Kidney capillary endothelial cell (primary cell): ENCODE data around the gene SPINT1.
A peak's percentile ranks its signal among the peaks of the same experiment; 100 is the strongest.

ENCODE experiments used
- DNase-seq: peaks from one replicate; pipeline ENCODE4 v3.0.0-alpha.2; 2018; ENCODE audit warnings: low spot score

The SPINT1 gene

GRCh38 chr15:40893019-40893670, 49.3 kb downstream of the SPINT1 start:
- DNase-seq: no peak

GRCh38 chr15:40893733-40894680, 50.2 kb downstream of the SPINT1 start, which contains the start of gene VPS18:
TSS of gene VPS18 (plus strand) at chr15:40894450. CDS start at chr15:40894769, 319 bp downstream.
- peak; percentile 93 for DNase-seq

- peak; percentile 79 for DNase-seq
These were observed 51.0 kb downstream of the SPINT1 start for GRCh38 chr15:40894681-40895448.

- DNase-seq: no peak
These were observed 55.8 kb downstream of the SPINT1 start for GRCh38 chr15:40899536-40900207.

- DNase-seq: no peak
These were observed 56.6 kb downstream of the SPINT1 start for GRCh38 chr15:40900256-40901052.

GRCh38 chr15:40901053-40901443, 57.2 kb downstream of the SPINT1 start:
- no peak for DNase-seq

GRCh38 chr15:40902605-40903561, 59.0 kb downstream of the SPINT1 start:
- no peak for DNase-seq

GRCh38 chr15:40904552-40905201, 60.8 kb downstream of the SPINT1 start:
- no peak for DNase-seq

- peak; percentile 96 for DNase-seq
These were observed 62.5 kb downstream of the SPINT1 start for GRCh38 chr15:40906091-40906990.

- DNase-seq: peak; percentile 78
These were observed 63.3 kb downstream of the SPINT1 start for GRCh38 chr15:40906991-40907802.
